ENCODE measurements around the gene DTYMK.

DNA sequence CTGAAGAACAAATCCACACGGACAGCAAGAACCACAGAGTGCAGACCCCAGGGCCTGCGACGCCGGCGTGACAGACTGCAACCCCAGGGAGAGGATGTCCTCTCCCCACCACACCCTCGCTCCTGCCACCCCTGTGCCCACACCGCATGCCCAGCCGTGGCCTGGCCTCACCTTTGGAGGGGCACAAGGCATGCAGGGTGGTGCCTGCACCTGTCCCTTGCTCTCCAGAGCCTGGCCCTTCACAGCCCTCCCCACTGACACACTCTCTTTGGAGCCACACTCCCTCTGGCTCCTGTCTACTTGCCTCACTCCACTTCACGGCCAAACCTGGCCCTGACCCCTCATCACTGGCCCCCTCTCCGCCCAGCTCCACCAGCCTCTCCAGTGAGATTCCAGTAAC is 58.9 kb downstream of the DTYMK start:
- TF ChIP-seq POLR2A (IDR thresholded peaks at IDR 0.05) (no peak), POLR2AphosphoS5 (IDR thresholded peaks at IDR 0.05) (no peak)
- TF ChIP-seq, protein P1, sequence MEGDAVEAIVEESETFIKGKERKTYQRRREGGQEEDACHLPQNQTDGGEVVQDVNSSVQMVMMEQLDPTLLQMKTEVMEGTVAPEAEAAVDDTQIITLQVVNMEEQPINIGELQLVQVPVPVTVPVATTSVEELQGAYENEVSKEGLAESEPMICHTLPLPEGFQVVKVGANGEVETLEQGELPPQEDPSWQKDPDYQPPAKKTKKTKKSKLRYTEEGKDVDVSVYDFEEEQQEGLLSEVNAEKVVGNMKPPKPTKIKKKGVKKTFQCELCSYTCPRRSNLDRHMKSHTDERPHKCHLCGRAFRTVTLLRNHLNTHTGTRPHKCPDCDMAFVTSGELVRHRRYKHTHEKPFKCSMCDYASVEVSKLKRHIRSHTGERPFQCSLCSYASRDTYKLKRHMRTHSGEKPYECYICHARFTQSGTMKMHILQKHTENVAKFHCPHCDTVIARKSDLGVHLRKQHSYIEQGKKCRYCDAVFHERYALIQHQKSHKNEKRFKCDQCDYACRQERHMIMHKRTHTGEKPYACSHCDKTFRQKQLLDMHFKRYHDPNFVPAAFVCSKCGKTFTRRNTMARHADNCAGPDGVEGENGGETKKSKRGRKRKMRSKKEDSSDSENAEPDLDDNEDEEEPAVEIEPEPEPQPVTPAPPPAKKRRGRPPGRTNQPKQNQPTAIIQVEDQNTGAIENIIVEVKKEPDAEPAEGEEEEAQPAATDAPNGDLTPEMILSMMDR (IDR thresholded peaks at IDR 0.05 in 8 of 11, conservative IDR thresholded peaks at IDR 0.05 in 3 of 11) = no peak

Data from spleen (tissue), 7 donors.